GM12872 (cell line): ENCODE measurements around the gene RAB28.

ENCODE experiments used
- CTCF ChIP-seq: IDR thresholded peaks from 3 replicates; pipeline ENCODE4 v1.5.1; 2011; ENCODE audit warnings: low read depth, mild to moderate bottlenecking, low read length, moderate library complexity; ENCODE audit not compliant: insufficient read depth

The RAB28 gene

GRCh38 chr4:13328591-13328990, 155.5 kb downstream of the RAB28 start:
- TF ChIP-seq CTCF: no peak

DNA sequence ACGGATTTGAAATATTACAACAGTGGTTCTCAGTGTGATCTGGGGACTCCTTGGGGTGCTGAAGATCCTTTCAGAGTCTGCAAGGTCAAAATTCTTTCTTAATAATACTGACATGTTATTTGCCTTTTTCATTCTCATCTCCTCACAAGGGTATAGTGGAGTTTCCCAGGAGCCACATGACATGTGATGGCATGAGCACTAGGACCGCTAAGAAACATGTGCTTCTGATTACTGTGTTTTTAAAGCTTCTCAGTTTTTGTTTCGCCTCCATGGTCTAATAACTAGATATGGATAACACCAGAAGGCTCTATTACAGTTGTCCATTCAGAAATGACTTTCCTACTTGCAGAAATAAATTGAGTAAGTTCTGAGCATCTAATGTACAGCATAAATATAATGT, 156.1 kb downstream of the RAB28 start:
- TF ChIP-seq CTCF: no peak

GRCh38 chr4:13325744-13326143, 158.4 kb downstream of the RAB28 start:
- no peak for TF ChIP-seq CTCF

- TF ChIP-seq CTCF: no peak
Measured at GRCh38 chr4:13323921-13324320, 160.2 kb downstream of the RAB28 start.

- no peak for TF ChIP-seq CTCF
Measured at GRCh38 chr4:13322681-13323101, 161.4 kb downstream of the RAB28 start.
